Ecto neural progenitor cell (in vitro differentiated cells): Measurements from ENCODE around the gene DQX1.
"Not testable (repeated sequence)": the region's sequence is repeated elsewhere in the genome, so short reads cannot be mapped to it uniquely, and the experiment has no call there.

ENCODE experiments used
- DNase-seq: peaks from one replicate; pipeline ENCODE4 v3.0.0-alpha.2; 2018; ENCODE audit warnings: low spot score

DQX1 gene, protein sequence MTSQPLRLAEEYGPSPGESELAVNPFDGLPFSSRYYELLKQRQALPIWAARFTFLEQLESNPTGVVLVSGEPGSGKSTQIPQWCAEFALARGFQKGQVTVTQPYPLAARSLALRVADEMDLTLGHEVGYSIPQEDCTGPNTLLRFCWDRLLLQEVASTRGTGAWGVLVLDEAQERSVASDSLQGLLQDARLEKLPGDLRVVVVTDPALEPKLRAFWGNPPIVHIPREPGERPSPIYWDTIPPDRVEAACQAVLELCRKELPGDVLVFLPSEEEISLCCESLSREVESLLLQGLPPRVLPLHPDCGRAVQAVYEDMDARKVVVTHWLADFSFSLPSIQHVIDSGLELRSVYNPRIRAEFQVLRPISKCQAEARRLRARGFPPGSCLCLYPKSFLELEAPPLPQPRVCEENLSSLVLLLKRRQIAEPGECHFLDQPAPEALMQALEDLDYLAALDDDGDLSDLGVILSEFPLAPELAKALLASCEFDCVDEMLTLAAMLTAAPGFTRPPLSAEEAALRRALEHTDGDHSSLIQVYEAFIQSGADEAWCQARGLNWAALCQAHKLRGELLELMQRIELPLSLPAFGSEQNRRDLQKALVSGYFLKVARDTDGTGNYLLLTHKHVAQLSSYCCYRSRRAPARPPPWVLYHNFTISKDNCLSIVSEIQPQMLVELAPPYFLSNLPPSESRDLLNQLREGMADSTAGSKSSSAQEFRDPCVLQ

DNA sequence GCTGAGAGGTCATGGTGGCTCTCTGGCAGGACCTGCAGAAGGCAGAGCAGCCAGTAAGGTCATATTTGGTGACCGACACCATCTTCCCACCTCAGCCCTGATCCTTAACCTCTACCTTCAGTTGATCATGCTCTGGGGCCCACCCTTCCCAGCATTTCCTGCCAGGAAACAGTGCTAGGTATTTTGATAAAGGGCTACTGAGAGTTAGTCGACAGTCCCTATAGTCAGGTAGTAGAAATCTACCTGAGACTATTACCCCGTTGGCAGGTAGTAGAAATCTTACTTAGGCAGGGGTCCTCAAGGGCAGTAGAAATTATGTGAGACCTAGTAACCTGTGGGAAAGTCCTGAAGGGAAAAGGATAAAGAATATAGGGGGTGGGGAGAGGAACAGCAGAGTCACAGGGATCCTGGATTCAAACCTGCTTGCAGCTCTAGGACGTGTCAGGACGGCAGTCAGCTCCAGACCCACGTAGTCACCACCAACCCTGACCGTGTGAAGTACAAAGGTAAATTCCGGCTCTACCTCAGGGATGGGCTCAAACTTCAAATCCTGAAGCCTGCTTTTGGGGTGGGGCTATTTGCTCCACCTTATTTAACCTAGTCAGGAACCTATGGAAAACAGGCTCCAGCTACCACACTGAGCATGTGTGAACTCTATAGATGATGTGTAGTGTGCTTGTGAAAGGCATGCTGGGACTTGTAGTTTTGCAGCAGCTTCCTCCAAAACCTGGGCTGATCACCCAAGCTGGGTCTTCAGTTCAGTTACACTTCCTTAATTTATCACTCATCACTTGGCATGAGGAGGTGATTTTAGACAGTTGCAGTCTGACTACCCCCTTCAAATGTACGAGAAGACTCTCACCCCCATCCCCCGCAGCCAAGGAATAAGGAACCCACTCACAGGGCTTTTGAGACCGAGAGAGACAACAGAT, at the start of gene DQX1:
DQX1 (minus strand) TSS at position 515 of the 932 bp plus-strand sequence; CDS start at position 13, 502 bp downstream.
- DNase-seq: no peak

- no peak for DNase-seq
Measured at GRCh38 chr2:74575320-74575719, 49.3 kb upstream of the DQX1 start.

- no peak for DNase-seq
Measured at GRCh38 chr2:74573747-74574562, 47.9 kb upstream of the DQX1 start.

DNA sequence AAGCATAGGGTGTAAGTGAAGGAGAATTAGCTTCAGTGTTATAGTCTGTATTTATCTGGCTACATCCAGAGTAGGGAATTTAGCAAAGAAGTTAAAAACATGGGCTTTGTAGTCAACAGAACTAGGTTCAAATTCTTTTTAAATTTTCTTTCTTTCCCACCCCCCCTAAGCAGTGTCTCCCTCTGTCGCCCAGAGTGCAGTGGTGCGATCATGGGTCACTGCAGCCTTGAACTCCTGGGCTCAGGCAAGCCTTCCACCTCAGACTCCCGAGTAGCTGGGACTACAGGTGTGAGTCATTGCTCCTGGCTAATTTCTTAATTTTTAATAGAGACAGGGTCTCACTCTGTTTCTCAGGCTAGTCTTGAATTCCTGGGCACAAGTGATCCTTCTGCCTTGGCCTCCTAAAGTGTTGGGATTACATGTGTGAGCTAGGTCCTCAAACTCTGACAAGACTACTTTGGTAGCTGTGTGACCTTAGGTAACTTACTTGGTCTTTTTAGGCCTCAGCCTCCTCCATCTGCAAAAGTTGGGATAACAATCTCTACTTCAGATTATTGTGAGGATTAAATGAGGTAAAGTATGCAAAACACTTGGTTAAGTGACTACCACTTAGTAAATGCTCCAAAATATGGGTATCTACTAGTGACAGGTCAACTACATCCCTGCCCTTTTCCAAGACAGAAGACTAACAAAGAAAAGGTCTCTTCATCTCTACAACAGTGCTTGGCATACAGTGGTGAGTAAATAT, 46.3 kb upstream of the DQX1 start:
- DNase-seq: no peak

GRCh38 chr2:74571058-74571457, 45.0 kb upstream of the DQX1 start:
- DNase-seq: no peak

GRCh38 chr2:74569686-74570085, 43.7 kb upstream of the DQX1 start:
- no peak for DNase-seq

DNA sequence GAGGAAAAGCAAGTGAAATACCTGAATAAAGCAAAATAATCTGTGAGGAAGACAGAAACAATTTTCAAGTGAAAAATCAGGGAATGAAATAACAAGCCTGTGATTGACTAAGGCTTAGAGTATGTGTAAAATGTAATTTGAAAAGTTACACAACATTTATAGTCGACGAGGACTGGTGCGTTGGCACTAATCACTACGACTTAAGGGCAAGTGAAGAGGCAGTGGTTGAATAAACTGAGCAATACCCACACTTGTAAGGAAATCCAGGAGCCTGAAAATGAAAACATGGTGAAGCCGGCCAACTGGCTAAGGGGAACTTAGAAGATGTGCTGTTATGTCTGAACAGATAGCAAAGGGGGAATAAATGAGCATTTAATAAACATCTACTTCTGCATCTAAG, 41.9 kb upstream of the DQX1 start:
- no peak for DNase-seq

DNA sequence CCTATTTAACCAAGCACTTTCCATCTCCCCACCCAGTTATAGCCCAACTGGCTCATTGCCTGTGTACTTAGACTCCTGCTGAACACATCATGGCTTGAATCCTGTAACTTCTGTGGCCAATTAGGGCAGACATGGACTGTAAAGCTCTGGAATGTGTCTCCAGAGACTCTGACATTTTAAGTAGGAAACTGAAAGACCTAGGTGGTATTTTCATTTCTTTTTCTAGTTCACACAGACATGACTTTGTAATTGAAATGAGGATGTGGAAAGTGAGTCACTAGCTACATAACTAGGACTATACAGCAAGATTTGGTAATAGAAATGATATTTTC, 40.7 kb upstream of the DQX1 start:
- DNase-seq: no peak

DNA sequence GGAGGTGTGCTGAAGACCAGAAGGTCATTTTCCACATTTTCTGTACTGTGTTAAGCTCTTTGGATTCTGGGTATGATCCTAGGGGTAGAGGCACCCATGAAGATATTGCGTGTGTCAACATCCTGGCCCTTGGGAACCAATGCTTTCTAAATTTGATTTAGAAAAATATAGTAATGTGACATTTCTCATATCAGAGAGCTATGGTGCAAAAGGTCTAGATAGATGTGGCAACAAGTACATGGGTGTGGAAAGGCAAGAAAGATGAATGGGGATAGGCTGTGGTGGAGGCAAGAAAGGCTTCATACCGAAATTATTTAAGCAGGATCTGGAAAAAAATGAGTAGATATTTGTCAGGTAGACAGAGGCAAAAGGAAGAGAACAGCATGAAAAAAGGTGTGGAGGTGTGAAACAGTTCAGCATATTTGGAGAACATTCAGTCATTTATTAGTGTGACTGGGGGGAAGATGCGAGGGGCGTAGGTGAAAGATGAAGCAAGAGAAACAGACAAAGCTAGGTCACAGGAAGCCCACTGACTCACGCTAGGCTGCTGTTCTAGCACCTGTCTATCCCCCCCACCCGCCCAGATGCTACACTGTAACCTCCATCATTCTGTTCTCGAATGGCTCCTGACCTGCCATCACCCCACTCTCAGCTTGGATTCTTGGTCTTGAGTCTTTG, 40.2 kb upstream of the DQX1 start:
- no peak for DNase-seq

DNA sequence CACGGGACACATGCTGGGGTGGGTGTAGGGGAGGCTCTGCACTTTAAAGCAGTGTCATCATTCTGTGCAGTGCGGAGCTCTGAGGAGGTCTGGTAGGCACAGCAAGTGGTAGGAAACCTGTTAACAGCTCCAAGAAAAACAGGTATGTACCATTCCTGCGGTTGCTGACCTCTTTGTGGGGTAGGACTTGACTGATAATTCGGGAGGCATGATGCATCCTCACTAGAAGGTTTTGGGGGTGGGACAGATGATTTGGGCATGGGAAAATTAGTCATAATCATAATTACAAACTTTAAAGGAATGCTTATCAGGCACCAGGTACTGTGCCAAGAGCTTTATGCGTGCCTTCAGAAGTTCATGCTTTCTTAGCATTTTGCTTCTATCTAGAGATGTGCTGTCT, 38.2 kb upstream of the DQX1 start:
- no peak for DNase-seq

- no peak for DNase-seq
Measured at GRCh38 chr2:74562126-74562775, 36.2 kb upstream of the DQX1 start.

DNA sequence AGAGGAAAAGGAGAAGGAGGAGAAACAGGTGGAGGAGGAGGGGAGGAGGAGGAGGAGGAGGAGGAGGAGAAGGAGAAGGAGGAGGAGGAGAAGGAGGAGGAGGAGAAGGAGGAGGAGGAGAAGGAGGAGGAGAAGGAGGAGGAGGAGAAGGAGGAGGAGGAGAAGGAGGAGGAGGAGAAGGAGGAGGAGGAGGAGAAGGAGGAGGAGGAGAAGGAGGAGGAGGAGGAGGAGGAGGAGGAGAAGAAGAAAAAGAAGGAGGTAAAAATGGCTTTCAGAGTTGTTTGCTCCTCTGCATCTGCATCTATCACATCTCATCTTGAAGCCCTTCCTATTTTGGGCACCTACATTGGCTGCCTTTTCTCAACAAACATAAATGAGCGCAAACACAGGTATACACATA, 35.0 kb upstream of the DQX1 start:
- not testable (repeated sequence) for DNase-seq

DNA sequence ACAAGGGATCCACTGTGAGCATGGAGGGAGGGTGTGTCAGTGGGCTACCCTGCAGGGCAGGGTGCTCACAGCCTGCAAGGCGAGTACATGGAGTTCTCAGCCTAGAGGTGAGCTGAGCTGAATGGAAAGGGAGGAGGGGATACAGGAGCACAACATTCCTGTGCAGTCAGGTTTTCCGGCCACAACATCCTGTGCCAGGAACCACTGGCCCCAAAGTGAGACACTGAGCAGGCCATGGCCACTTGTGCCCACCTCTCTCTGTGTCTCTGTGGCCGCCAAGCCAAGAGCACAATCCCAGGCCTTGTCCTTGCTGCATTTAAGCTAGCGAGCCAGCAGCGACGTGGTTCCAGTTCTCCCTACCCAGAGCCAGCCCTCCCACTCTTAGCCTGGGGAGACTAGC, 34.6 kb upstream of the DQX1 start:
- no peak for DNase-seq

DNA sequence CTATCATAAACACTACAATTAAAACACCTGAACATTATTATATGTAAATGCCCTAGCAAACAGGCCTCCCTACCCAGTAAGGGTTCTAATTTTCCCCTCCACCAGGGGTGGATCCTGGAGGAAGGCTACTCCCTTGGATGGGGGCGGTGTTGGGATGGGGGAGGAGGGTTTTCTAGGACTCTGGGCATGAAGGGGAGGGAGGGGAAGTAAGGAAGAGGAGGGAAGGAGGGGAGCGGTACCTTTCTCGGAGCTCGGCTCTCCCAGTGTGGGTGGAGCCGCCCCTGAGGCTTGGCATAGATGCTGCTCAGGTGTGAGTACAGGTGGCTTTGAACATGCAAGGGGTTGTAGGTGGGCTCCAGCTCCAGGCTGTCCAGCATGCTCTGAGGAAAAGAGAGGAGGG, 33.9 kb upstream of the DQX1 start:
- no peak for DNase-seq

- no peak for DNase-seq
Measured at GRCh38 chr2:74558284-74559230, 32.5 kb upstream of the DQX1 start.

GRCh38 chr2:74556831-74557370, 30.9 kb upstream of the DQX1 start:
- DNase-seq: no peak

GRCh38 chr2:74556159-74556558, 30.1 kb upstream of the DQX1 start:
- no peak for DNase-seq

DNA sequence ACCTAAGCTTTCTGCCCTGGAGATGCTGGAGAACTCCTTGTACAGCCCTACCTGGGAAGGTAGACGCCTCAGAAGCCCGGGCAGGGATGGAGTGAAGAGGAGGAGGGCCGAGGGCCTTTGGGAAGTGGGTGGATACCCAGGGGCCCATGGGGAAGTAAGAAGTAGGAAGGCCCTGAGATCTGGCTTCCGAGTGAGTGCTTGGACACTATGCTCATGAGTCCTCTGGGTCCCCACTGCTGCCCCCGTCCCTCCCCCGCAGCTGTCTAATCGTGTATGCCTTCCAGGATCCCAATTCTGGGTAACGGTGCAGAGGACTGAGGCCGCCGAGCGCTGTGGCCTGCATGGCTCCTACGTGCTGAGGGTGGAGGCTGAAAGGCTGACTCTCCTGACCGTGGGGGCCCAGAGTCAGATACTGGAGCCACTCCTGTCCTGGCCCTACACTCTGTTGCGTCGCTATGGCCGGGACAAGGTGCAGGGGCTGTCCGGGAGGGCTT, 29.6 kb upstream of the DQX1 start:
- DNase-seq: no peak
